Thymus (tissue), 11 donors: ENCODE measurements around the gene USE1. TPM values are rescaled to one million over a fixed set of nuclear protein-coding genes. Genes with fewer than 3 reads are reported as not detected.

ENCODE experiments used
- DNase-seq, 9 donors: peaks; one replicate each; pipeline ENCODE4 v3.0.0-alpha.2; 2013; ENCODE audit warnings: low spot score in 9 of 9, low read depth in 6 of 9, missing footprints in 1 of 9
- H3K27ac ChIP-seq, 2 donors: one replicate each; pipeline ENCODE4 v1.5.1; 2013; ENCODE audit warnings: control low read depth in 1 of 2, low read depth in 1 of 2, low read length in 1 of 2, mild to moderate bottlenecking in 1 of 2, moderate library complexity in 1 of 2
- H3K27me3 ChIP-seq, 2 donors: one replicate each; pipeline ENCODE4 v1.5.1; 2013; ENCODE audit warnings: low read length in 1 of 2; ENCODE audit not compliant: control insufficient read depth in 2 of 2, insufficient read depth in 1 of 2
- H3K36me3 ChIP-seq, 2 donors: one replicate each; pipeline ENCODE4 v1.5.1; 2013; ENCODE audit warnings: low read length in 1 of 2, mild to moderate bottlenecking in 1 of 2, moderate library complexity in 1 of 2; ENCODE audit not compliant: control insufficient read depth in 2 of 2, insufficient read depth in 2 of 2
- H3K4me1 ChIP-seq, 2 donors: one replicate each; pipeline ENCODE4 v1.5.1; 2013; ENCODE audit warnings: low read length in 2 of 2; ENCODE audit not compliant: control insufficient read depth in 2 of 2, insufficient read depth in 2 of 2
- H3K4me3 ChIP-seq, 2 donors: one replicate each; pipeline ENCODE4 v1.5.1; 2013; ENCODE audit warnings: low read length in 2 of 2, control low read depth in 1 of 2, mild to moderate bottlenecking in 1 of 2
- H3K9me3 ChIP-seq, 2 donors: one replicate each; pipeline ENCODE4 v1.5.1; 2013; ENCODE audit warnings: low read length in 1 of 2, mild to moderate bottlenecking in 1 of 2; ENCODE audit not compliant: control insufficient read depth in 2 of 2, insufficient read depth in 1 of 2
- WGBS: extraction: QIAGEN DNeasy Blood & Tissue Kit; methylation state at CpG from one replicate; pipeline ENCODE4 v1.1.7; 2013; 5-methylcytosine and 5-hydroxymethylcytosine counted together
- polyA plus RNA-seq: library from polyadenylated mRNA; stranded (reverse); fragments of 200-250 nt; gene quantifications from one replicate; pipeline ENCODE4 v1.2.3, GENCODE V29; 2013
- total RNA-seq: library from RNA; stranded (reverse); fragments of 120-200 nt; gene quantifications from one replicate; pipeline ENCODE4 v1.2.4, GENCODE V29; 2013
- donor health status: healthy.

Gene USE1
- total and polyA plus RNA-seq, 2 donors = 21.3 to 52.9 TPM

DNA sequence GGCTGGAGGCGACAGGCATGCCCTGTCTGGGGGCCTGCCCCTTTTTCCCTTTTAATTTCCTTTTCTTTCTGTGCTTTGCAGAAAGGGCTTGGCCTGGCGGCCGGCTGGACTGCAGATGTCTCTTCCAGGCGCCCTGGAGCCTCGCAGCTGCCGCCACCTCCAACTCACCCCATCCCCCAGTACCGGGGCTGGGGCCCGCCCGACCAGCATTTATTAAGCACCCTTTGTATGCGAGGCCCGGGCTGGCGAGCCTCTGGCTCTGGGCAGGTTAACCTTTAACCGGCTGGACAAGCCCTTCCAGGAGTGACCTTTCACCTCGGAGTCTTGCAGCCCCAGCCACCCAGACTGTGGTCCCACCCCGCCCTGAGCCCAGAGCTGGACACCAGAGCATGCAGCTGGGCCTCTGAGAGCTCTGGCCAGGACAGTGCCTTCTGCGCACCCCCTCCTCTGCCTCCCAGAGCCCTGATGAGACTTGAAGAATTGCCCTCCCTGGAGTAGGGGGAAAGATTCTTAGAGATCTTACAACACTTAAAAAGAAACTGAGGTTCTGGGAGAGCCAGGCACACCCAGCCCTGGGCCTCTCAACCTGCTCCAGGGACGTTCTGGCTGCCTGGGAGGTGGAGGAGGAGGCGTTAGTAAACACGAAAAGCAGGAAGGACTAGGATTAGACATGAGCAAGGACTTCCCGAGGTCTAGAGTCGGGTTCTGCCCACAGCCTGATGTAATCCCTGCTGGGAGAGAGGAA is 31.7 kb downstream of the USE1 start:
- Histone ChIP-seq H3K27ac (no peak overlapping the region), H3K36me3 (no peaks in the 10 kb centered on the region), H3K4me1 (peaks cover 4 to 18% of the 10 kb centered on the region in 2 donors), H3K4me3 (peak overlapping the region; percentile 38 to 72), H3K9me3 (peaks cover 0 to 8% of the 10 kb centered on the region in 2 donors), H3K27me3 (peaks cover 36 to 57% of the 10 kb centered on the region in 2 donors)
- 34% methylated on average over 21 of the region's 21 CpGs for WGBS
- no peak for DNase-seq

GRCh38 chr19:17248011-17248776 is 33.0 kb downstream of the USE1 start:
- no peak overlapping the region for H3K4me3 ChIP-seq
- H3K27ac ChIP-seq = no peak overlapping the region
- peaks cover 0 to 8% of the 10 kb centered on the region in 2 donors for H3K9me3 ChIP-seq
- WGBS = 93% methylated on average over 21 of the region's 21 CpGs
- no peaks in the 10 kb centered on the region for H3K36me3 ChIP-seq
- H3K27me3 ChIP-seq = peaks cover 33 to 47% of the 10 kb centered on the region in 2 donors
- DNase-seq = no peak
- peaks cover 4 to 18% of the 10 kb centered on the region in 2 donors for H3K4me1 ChIP-seq

- 96% methylated on average over 15 of the region's 15 CpGs for WGBS
- H3K36me3 ChIP-seq = no peaks in the 10 kb centered on the region
- no peak overlapping the region for H3K4me3 ChIP-seq
- peaks cover 15 to 30% of the 10 kb centered on the region in 2 donors for H3K27me3 ChIP-seq
- no peak for DNase-seq
- H3K27ac ChIP-seq = no peak overlapping the region
- peaks cover 3 to 15% of the 10 kb centered on the region in 2 donors for H3K4me1 ChIP-seq
- H3K9me3 ChIP-seq = peaks cover 0 to 5% of the 10 kb centered on the region in 2 donors
Observed at GRCh38 chr19:17249887-17250548, 34.9 kb downstream of the USE1 start.

GRCh38 chr19:17254636-17255035 is 39.5 kb downstream of the USE1 start:
- H3K9me3 ChIP-seq = peaks cover 0 to 11% of the 10 kb centered on the region in 2 donors
- WGBS = 85% methylated on average over 10 of the region's 10 CpGs
- no peak overlapping the region for H3K4me3 ChIP-seq
- no peak overlapping the region for H3K27ac ChIP-seq
- DNase-seq = no peak
- peaks cover 0 to 3% of the 10 kb centered on the region in 2 donors for H3K27me3 ChIP-seq
- H3K36me3 ChIP-seq = no peaks in the 10 kb centered on the region
- H3K4me1 ChIP-seq = peaks cover 0 to 3% of the 10 kb centered on the region in 2 donors

DNA sequence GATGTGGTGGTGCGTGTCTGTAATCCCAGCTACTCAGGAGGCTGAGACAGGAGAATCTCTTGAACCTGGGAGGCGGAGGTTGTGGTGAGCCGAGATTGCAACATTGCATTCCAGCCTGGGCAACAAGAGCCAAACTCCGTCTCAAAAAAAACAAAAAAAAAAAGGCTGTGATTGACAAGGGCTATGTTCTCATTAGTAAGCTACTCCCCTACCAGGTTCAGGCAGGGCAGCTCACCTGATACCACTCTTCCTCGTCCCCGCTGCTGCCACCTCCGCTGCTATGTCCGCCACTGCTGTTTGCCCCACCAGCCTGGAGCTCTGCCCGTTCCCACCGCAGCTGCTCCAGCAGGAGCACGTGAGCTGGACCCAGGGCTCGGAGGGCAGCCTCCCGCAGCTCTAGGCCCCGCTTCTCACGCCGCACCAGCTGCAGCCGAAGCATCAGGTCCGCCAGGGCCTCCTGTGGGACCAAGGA is 40.0 kb downstream of the USE1 start:
- Histone ChIP-seq H3K4me3 (no peak overlapping the region), H3K36me3 (no peaks in the 10 kb centered on the region), H3K27me3 (peaks cover 0 to 3% of the 10 kb centered on the region in 2 donors), H3K9me3 (peaks cover 1 to 16% of the 10 kb centered on the region in 2 donors), H3K4me1 (no peaks in the 10 kb centered on the region), H3K27ac (no peak overlapping the region)
- WGBS = 90% methylated on average over 18 of the region's 18 CpGs
- DNase-seq = no peak

DNA sequence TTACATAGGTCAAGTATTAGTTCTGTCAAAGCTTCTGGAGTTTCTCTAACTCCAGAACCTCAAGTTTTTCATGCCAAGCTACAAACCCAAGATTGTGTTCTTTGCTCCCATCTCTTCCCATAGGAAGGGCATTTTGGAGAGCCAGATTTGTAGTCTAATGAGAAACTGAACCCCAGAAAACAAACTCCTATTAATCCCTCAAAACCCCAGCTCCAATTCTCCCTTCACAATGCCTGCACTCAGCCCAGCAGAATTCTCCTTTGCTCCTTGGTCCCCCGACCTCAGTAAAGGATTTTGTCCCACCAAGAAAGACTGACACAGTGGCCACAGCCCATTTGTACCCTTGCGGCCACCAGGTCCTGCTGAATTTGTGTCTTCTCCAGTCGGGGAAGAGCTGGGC is 41.0 kb downstream of the USE1 start:
- Histone ChIP-seq H3K9me3 (peaks cover 1 to 22% of the 10 kb centered on the region in 2 donors), H3K36me3 (no peaks in the 10 kb centered on the region), H3K4me3 (no peak overlapping the region), H3K27ac (no peak overlapping the region), H3K27me3 (peaks cover 0 to 3% of the 10 kb centered on the region in 2 donors), H3K4me1 (no peaks in the 10 kb centered on the region)
- no peak for DNase-seq
- 88% methylated on average over 3 of the region's 3 CpGs for WGBS

DNA sequence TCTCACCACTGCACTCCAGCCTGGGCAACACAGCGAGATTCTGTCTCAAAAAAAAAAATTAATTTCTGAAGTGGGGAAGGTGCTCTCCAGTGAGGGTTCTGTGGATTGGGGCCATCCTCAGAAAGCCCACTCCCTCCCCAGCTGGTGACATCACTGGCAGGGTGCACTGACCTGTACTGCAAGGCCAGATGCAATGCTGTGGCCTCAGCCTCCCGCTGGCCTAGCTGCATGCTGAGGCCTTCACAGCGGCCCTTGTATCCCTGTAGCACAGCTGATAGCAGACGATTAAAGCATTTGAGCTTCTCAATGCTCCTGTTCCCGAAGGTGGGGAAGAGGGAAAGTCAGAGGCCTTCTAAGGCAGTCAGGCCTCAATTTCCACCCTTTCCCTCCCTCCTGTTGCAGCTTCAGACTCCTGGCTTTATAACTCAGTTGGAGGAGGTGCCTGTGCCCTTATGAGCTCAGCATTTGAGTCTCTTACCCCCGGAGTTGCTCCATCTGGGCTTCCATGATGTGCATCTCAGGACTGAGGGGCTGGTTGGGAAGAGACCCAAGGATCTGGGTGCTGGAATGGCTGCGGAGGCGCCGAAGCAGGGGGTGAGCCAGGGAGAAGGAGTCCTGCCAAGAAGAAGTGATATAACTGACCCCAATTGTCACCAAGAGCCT is 44.1 kb downstream of the USE1 start:
- DNase-seq = no peak
- WGBS = 96% methylated on average over 9 of the region's 9 CpGs

GRCh38 chr19:17259934-17260333 is 44.8 kb downstream of the USE1 start:
- Histone ChIP-seq H3K27me3 (peaks cover 0 to 3% of the 10 kb centered on the region in 2 donors), H3K4me1 (peaks cover 0 to 5% of the 10 kb centered on the region in 2 donors), H3K4me3 (no peak overlapping the region), H3K27ac (no peak overlapping the region), H3K9me3 (peaks cover 1 to 22% of the 10 kb centered on the region in 2 donors), H3K36me3 (no peaks in the 10 kb centered on the region)
- no peak for DNase-seq
- 74% methylated on average over 1 of the region's 1 CpG for WGBS

More for the DNA sequence above, 44.1 kb downstream of the USE1 start:
- no peak overlapping the region for H3K27ac ChIP-seq
- H3K4me1 ChIP-seq = no peaks in the 10 kb centered on the region
- peaks cover 0 to 3% of the 10 kb centered on the region in 2 donors for H3K27me3 ChIP-seq
- peaks cover 1 to 22% of the 10 kb centered on the region in 2 donors for H3K9me3 ChIP-seq
- H3K36me3 ChIP-seq = no peaks in the 10 kb centered on the region
- H3K4me3 ChIP-seq = no peak overlapping the region
